ENCODE results near the gene CCDC187.

CCDC187 gene

GRCh38 chr9:136255166-136255538, 48.7 kb downstream of the CCDC187 start:
- no peak for TF ChIP-seq CTCF (IDR thresholded peaks at IDR 0.05; ENCODE audit: low read depth, low read length, missing control alignments)
- H3K4me3 ChIP-seq (ENCODE audit: low read depth, low read length), result no peak overlapping the region
- DNase-seq (ENCODE audit: low read depth), result no peak

GRCh38 chr9:136254381-136255165, 49.3 kb downstream of the CCDC187 start:
- no peak overlapping the region for H3K4me3 ChIP-seq (ENCODE audit: low read depth, low read length)
- no peak for DNase-seq (ENCODE audit: low read depth)
- TF ChIP-seq CTCF (IDR thresholded peaks at IDR 0.05; ENCODE audit: low read depth, low read length, missing control alignments), result no peak

GRCh38 chr9:136253246-136254130, 50.4 kb downstream of the CCDC187 start:
- no peak for DNase-seq (ENCODE audit: low read depth)
- TF ChIP-seq CTCF (IDR thresholded peaks at IDR 0.05; ENCODE audit: low read depth, low read length, missing control alignments), result no peak
- H3K4me3 ChIP-seq (ENCODE audit: low read depth, low read length), result no peak overlapping the region

- no peak for TF ChIP-seq CTCF (IDR thresholded peaks at IDR 0.05; ENCODE audit: low read depth, low read length, missing control alignments)
Observed at GRCh38 chr9:136252846-136253245, 51.0 kb downstream of the CCDC187 start.

GRCh38 chr9:136252281-136252680, 51.6 kb downstream of the CCDC187 start:
- no peak overlapping the region for H3K4me3 ChIP-seq (ENCODE audit: low read depth, low read length)
- no peak for TF ChIP-seq CTCF (IDR thresholded peaks at IDR 0.05; ENCODE audit: low read depth, low read length, missing control alignments)
- no peak for DNase-seq (ENCODE audit: low read depth)

More at GRCh38 chr9:136252846-136253245, 51.0 kb downstream of the CCDC187 start:
- no peak overlapping the region for H3K4me3 ChIP-seq (ENCODE audit: low read depth, low read length)
- DNase-seq (ENCODE audit: low read depth), result no peak

GRCh38 chr9:136251264-136252115, 52.4 kb downstream of the CCDC187 start:
- no peak for TF ChIP-seq CTCF (IDR thresholded peaks at IDR 0.05; ENCODE audit: low read depth, low read length, missing control alignments)
- no peak for DNase-seq (ENCODE audit: low read depth)
- no peak overlapping the region for H3K4me3 ChIP-seq (ENCODE audit: low read depth, low read length)

All from GM12864 (cell line).